ENCODE data around the gene NUDT4B.
"Not testable (repeated sequence)": the region's sequence is repeated elsewhere in the genome, so short reads cannot be mapped to it uniquely, and the experiment has no call there.

- TF ChIP-seq, protein P1, sequence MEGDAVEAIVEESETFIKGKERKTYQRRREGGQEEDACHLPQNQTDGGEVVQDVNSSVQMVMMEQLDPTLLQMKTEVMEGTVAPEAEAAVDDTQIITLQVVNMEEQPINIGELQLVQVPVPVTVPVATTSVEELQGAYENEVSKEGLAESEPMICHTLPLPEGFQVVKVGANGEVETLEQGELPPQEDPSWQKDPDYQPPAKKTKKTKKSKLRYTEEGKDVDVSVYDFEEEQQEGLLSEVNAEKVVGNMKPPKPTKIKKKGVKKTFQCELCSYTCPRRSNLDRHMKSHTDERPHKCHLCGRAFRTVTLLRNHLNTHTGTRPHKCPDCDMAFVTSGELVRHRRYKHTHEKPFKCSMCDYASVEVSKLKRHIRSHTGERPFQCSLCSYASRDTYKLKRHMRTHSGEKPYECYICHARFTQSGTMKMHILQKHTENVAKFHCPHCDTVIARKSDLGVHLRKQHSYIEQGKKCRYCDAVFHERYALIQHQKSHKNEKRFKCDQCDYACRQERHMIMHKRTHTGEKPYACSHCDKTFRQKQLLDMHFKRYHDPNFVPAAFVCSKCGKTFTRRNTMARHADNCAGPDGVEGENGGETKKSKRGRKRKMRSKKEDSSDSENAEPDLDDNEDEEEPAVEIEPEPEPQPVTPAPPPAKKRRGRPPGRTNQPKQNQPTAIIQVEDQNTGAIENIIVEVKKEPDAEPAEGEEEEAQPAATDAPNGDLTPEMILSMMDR (optimal IDR thresholded peaks at IDR 0.05 in 1 of 3, IDR thresholded peaks at IDR 0.05 in 1 of 3, conservative IDR thresholded peaks at IDR 0.05 in 1 of 3; ENCODE audit: extremely low read depth in 1 of 3, insufficient read depth in 2 of 3, low read length in 3 of 3), result not testable (repeated sequence)
- TF ChIP-seq EZH2 (IDR thresholded peaks at IDR 0.05; ENCODE audit: low read length), result not testable (repeated sequence)
Observed at GRCh38 chr1:148760206-148760605, 11.6 kb downstream of the NUDT4B start.
